Measurements from ENCODE around the gene TAF5L. TPM values are rescaled to one million over a fixed set of nuclear protein-coding genes. Genes with fewer than 3 reads are reported as not detected.

TAF5L gene
- total and polyA plus RNA-seq, 2 of the 8 experiments (the other 6 are each of a cell fraction or from before 2014, with no cell fraction given): 17.7 to 23.3 TPM

GRCh38 chr1:229550812-229551567 is 74.9 kb downstream of the TAF5L start:
- Histone ChIP-seq H2BK120ac (replicated peaks; ENCODE audit: low read depth, low read length) (no peak overlapping the region), H3K9ac (replicated peaks in 1 of 4; ENCODE audit: extremely low read depth in 1 of 4, low read depth in 3 of 4, low read length in 3 of 4) (no peak overlapping the region), H3K79me2 (ENCODE audit: control insufficient read depth in 1 of 2, insufficient read depth in 2 of 2, low read length in 2 of 2) (peaks cover 0 to 10% of the 10 kb centered on the region in 2 experiments; a peak in 2 of 4 replicates), H2AFZ (ENCODE audit: low read length) (no peak overlapping the region), H3K4me1 (replicated peaks in 1 of 4; ENCODE audit: control insufficient read depth in 3 of 4, insufficient read depth in 4 of 4, low read length in 3 of 4) (peaks cover 0 to 3% (median 0%) of the 10 kb centered on the region in 4 experiments; a peak in 1 of 7 replicates), H3K23ac (ENCODE audit: insufficient read length) (no peak overlapping the region), H4K20me1 (replicated peaks in 1 of 2; ENCODE audit: control insufficient read depth in 1 of 2, insufficient read depth in 2 of 2, low read length in 2 of 2) (no peaks in the 10 kb centered on the region), H3K27me3 (replicated peaks in 1 of 4; ENCODE audit: control insufficient read depth in 3 of 4, extremely low read depth in 1 of 4, insufficient read depth in 3 of 4, low read length in 3 of 4) (no peaks in the 10 kb centered on the region), H3K4me2 (ENCODE audit: insufficient read depth in 1 of 2, low read depth in 2 of 2, low read length in 2 of 2) (no peak overlapping the region), H3K9me3 (ENCODE audit: insufficient read depth in 2 of 2, low read depth in 1 of 2, low read length in 1 of 2) (no peaks in the 10 kb centered on the region), H3K23me2 (ENCODE audit: low read depth, low read length) (no peaks in the 10 kb centered on the region), H3K4me3 (ENCODE audit: extremely low read depth in 1 of 4, insufficient read depth in 2 of 4, low read depth in 3 of 4, low read length in 4 of 4) (no peak overlapping the region), H2BK20ac (ENCODE audit: low read length) (no peak overlapping the region), H3K18ac (ENCODE audit: extremely low read depth, low read length) (no peak overlapping the region), H2BK5ac (ENCODE audit: low read depth, low read length) (no peak overlapping the region), H3K36me3 (ENCODE audit: control insufficient read depth in 2 of 4, insufficient read depth in 4 of 4, low read length in 3 of 4) (peaks cover 0 to 5% (median 4%) of the 10 kb centered on the region in 4 experiments; a peak in 3 of 8 replicates), H4K91ac (replicated peaks; ENCODE audit: insufficient read length, low read length) (no peak overlapping the region), H3K14ac (ENCODE audit: insufficient read length) (no peak overlapping the region), H3K79me1 (ENCODE audit: low read depth, low read length) (peaks cover 3% of the 10 kb centered on the region), H4K8ac (ENCODE audit: extremely low read depth, insufficient read depth, low read length) (no peak overlapping the region), H4K5ac (ENCODE audit: insufficient read length, low read depth, low read length) (no peak overlapping the region), H3K27ac (ENCODE audit: low read depth, low read length) (no peak overlapping the region), H2AK5ac (ENCODE audit: low read depth, low read length) (no peak overlapping the region), H2BK12ac (ENCODE audit: low read depth, low read length) (no peak overlapping the region), H3K56ac (replicated peaks; ENCODE audit: insufficient read length, low read depth, low read length) (no peak overlapping the region), H3K4ac (replicated peaks; ENCODE audit: insufficient read length, low read depth, low read length) (no peak overlapping the region), H2BK15ac (ENCODE audit: low read length) (no peak overlapping the region)
- CTCF ChIA-PET (ENCODE audit: partially characterized antibody): interaction anchor here (0.7 kb wide), 1 partner anchor 292 kb away, joined by 3 read pairs; no protein-coding TSS in a partner anchor
- DNase-seq (ENCODE audit: low read depth in 1 of 2, low spot score in 2 of 2) (no peak), FAIRE-seq (no peak)
- 94% methylated on average over 3 of the region's 3 CpGs; no CpG with 5 or more reads in 1 of the 2 experiments for WGBS, 2 experiments (ENCODE audit: extremely low coverage in 1 of 2, insufficient coverage in 1 of 2, insufficient read length in 1 of 2, insufficient replicate concordance in 2 of 2, low coverage in 1 of 2, low lambda C conversion rate in 2 of 2, missing lambda C conversion rate in 1 of 2)
- POLR2A ChIA-PET (ENCODE audit: partially characterized antibody): no interaction called here
- TF ChIP-seq HDAC2 (IDR thresholded peaks at IDR 0.05; ENCODE audit: borderline replicate concordance in 1 of 2, low read depth in 2 of 2, low read length in 2 of 2) (no peak), CTBP2 (IDR thresholded peaks at IDR 0.05; ENCODE audit: borderline replicate concordance, insufficient read depth, insufficient read length, low read length) (no peak), POU5F1 (IDR thresholded peaks at IDR 0.05; ENCODE audit: low read depth, low read length) (no peak), HDAC6 (IDR thresholded peaks at IDR 0.05; ENCODE audit: low read depth, low read length) (no peak), RBBP5 (IDR thresholded peaks at IDR 0.05; ENCODE audit: borderline replicate concordance, low read depth, low read length) (no peak), TEAD4 (IDR thresholded peaks at IDR 0.05; ENCODE audit: low read depth, low read length) (no peak), ZNF274 (IDR thresholded peaks at IDR 0.05; ENCODE audit: borderline replicate concordance, extremely low read depth, low read length) (no peak), SIN3A (conservative IDR thresholded peaks at IDR 0.05 in 1 of 2, IDR thresholded peaks at IDR 0.05 in 1 of 2; ENCODE audit: low read depth in 1 of 2, low read length in 2 of 2) (no peak), YY1 (IDR thresholded peaks at IDR 0.05; ENCODE audit: low read depth, low read length) (no peak), CREB1 (IDR thresholded peaks at IDR 0.05) (no peak), ASH2L (IDR thresholded peaks at IDR 0.05; ENCODE audit: low read length) (no peak), E2F6 (IDR thresholded peaks at IDR 0.05) (no peak)
